Measurements from ENCODE around the gene OGDH. TPM values are rescaled to one million over a fixed set of nuclear protein-coding genes. Genes with fewer than 3 reads are reported as not detected.
A peak's percentile ranks its signal among the peaks of the same experiment; 100 is the strongest.

The OGDH gene
- total and polyA plus RNA-seq, 7 donors = 39.0 to 102 (median 74.4) TPM

DNA sequence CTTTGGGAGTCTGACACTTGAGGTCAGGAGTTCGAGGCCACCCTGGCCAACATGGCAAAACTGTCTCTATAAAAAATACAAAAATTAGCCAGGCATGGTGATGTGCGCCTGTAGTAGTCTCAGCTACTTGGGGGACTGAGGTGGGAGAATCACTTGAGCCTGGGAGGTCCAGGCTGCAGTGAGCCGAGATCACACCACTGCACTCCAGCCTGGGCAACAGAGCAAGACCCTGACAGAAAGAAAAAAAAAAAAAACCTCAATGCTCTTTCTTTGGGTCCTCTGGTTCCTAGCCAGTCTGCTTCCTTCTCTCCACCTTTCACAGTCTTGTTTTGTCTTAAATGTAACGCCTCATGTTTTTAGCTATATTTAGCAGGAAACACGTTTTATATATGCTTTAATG lies 9.4 kb downstream of the OGDH start:
- Histone ChIP-seq H3K27ac (peak overlapping the region in 2 of 4 donors; percentile 30 to 34), H3K4me3 (no peak overlapping the region), H3K36me3 (no peaks in the 10 kb centered on the region), H3K4me1 (peaks cover 0 to 32% (median 26%) of the 10 kb centered on the region in 4 donors), H3K9me3 (no peaks in the 10 kb centered on the region), H3K27me3 (no peaks in the 10 kb centered on the region)
- TF ChIP-seq POLR2AphosphoS5 (IDR thresholded peaks at IDR 0.05) = no peak
- TF ChIP-seq, protein P1, sequence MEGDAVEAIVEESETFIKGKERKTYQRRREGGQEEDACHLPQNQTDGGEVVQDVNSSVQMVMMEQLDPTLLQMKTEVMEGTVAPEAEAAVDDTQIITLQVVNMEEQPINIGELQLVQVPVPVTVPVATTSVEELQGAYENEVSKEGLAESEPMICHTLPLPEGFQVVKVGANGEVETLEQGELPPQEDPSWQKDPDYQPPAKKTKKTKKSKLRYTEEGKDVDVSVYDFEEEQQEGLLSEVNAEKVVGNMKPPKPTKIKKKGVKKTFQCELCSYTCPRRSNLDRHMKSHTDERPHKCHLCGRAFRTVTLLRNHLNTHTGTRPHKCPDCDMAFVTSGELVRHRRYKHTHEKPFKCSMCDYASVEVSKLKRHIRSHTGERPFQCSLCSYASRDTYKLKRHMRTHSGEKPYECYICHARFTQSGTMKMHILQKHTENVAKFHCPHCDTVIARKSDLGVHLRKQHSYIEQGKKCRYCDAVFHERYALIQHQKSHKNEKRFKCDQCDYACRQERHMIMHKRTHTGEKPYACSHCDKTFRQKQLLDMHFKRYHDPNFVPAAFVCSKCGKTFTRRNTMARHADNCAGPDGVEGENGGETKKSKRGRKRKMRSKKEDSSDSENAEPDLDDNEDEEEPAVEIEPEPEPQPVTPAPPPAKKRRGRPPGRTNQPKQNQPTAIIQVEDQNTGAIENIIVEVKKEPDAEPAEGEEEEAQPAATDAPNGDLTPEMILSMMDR (IDR thresholded peaks at IDR 0.05) = no peak
- no peak for TF ChIP-seq EP300 (IDR thresholded peaks at IDR 0.05)
- 86 to 89% methylated on average over 5 of the region's 5 CpGs for WGBS, 2 donors
- intact Hi-C loops (cut with DNase I) = no loop called here
- no peak for DNase-seq

DNA sequence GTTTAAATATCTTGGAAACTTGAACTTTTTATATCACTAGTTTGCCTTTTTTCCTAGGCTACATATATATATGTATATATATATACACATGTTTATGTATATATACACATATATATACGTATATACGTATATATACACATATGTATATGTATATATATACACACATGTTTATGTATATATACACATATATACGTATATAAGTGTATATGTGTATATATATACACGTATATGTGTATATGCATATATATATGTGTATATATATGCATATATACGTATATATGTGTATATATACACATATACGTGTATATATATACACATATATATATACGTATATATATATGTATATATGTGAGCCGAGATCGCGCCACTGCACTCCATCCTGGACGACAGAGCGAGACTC lies 10.1 kb downstream of the OGDH start:
- no peak for DNase-seq
- no peak overlapping the region for H3K27ac ChIP-seq
- H3K4me3 ChIP-seq = no peak overlapping the region
- no peaks in the 10 kb centered on the region for H3K9me3 ChIP-seq
- 90 to 91% methylated on average over 12 of the region's 12 CpGs for WGBS, 2 donors
- H3K27me3 ChIP-seq = no peaks in the 10 kb centered on the region
- H3K36me3 ChIP-seq = no peaks in the 10 kb centered on the region
- H3K4me1 ChIP-seq = peaks cover 0 to 39% (median 31%) of the 10 kb centered on the region in 4 donors
- intact Hi-C loops (cut with DNase I) = no loop called here
- TF ChIP-seq, protein P1 (IDR thresholded peaks at IDR 0.05) = no peak
- no peak for TF ChIP-seq POLR2AphosphoS5 (IDR thresholded peaks at IDR 0.05)
- TF ChIP-seq POLR2A (IDR thresholded peaks at IDR 0.05) = no peak
- no peak for TF ChIP-seq EP300 (IDR thresholded peaks at IDR 0.05)

DNA sequence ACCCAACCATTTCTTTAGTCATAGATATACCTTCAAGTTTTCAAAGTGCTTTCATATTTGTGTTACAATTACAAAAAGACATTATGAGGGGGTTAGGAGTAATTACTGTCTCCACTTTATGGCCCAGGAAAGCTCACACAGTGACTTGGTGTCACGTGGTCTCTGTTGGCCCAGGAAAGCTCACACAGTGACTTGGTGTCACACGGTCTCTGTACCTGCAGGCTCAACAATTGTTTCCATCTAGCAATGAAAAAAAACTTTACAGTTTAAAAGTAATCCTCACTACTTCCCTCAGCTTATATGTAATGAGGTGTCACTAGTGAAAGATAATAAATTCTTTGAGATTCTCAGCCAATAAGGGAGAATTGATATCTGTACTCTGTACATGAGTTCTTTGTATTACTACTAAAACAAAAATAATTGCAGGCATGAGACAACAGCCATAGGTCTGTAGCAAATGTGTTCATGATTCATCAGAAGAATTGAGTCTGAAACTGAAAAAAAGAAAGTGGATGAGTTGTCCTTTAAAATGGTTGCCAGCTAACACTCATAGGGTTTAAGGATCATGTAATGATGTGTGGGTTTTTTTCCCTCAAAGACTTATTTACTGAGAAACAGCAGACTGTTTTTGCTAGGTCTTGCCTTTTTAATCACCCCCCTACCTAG lies 10.9 kb downstream of the OGDH start:
- H3K4me3 ChIP-seq = no peak overlapping the region
- TF ChIP-seq POLR2AphosphoS5 (IDR thresholded peaks at IDR 0.05) = no peak
- TF ChIP-seq POLR2A (IDR thresholded peaks at IDR 0.05) = no peak
- TF ChIP-seq, protein P1 (IDR thresholded peaks at IDR 0.05) = no peak
- TF ChIP-seq EP300 (IDR thresholded peaks at IDR 0.05) = no peak
- no peaks in the 10 kb centered on the region for H3K36me3 ChIP-seq
- no peaks in the 10 kb centered on the region for H3K9me3 ChIP-seq
- WGBS, 2 donors = 19 to 43% methylated on average over 2 of the region's 2 CpGs
- peaks cover 0 to 47% (median 38%) of the 10 kb centered on the region in 4 donors for H3K4me1 ChIP-seq
- intact Hi-C loops (cut with DNase I) = no loop called here
- H3K27me3 ChIP-seq = no peaks in the 10 kb centered on the region
- no peak overlapping the region for H3K27ac ChIP-seq
- DNase-seq = no peak

DNA sequence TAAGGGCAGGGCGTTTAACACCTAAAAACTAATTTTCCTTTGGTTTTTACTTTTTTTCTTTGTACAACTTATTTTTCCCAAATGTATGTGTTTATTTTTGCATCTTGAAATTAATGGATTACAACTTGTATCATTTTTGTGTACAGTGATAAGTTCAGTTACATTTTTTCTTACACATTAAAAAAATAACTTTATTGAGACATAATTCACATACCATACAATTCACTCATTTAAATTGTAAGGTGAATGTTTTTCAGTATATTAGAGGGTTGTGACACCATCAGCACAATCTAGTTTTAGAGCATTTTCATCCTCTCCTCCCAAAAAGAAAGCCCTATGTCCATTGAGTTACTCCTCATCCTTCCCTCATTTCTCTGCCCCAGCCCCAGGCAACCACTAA lies 11.6 kb downstream of the OGDH start:
- WGBS, 2 donors = 88 to 94% methylated on average over 1 of the region's 1 CpG
- TF ChIP-seq POLR2AphosphoS5 (IDR thresholded peaks at IDR 0.05) = no peak
- TF ChIP-seq POLR2A (IDR thresholded peaks at IDR 0.05) = no peak
- TF ChIP-seq, protein P1 (IDR thresholded peaks at IDR 0.05) = no peak
- no peak for TF ChIP-seq EP300 (IDR thresholded peaks at IDR 0.05)
- DNase-seq = no peak
- H3K27ac ChIP-seq = no peak overlapping the region
- peaks cover 0 to 54% (median 45%) of the 10 kb centered on the region in 4 donors for H3K4me1 ChIP-seq
- intact Hi-C loops (cut with DNase I) = no loop called here
- no peaks in the 10 kb centered on the region for H3K9me3 ChIP-seq
- H3K4me3 ChIP-seq = no peak overlapping the region
- H3K27me3 ChIP-seq = no peaks in the 10 kb centered on the region
- no peaks in the 10 kb centered on the region for H3K36me3 ChIP-seq

DNA sequence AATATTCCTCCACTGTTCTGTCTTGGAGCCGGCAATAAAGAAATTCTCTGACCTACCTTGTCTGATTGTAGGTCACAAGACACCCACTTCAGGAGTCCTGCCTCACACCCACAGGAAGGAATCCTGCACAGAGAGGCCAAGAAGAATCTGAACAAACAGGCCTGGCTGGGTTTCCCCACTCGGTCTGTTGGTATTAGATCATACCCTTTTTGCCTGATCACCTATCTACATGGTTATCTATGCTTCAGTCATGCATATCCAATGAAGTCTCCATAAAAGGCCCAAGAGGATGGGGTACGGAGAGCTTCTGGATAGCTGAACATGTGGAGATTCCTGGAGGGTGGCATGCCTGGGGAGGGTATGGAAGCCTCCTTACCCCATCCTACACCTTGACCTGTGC lies 12.3 kb downstream of the OGDH start:
- WGBS, 2 donors = 46 to 69% methylated on average over 3 of the region's 3 CpGs
- Histone ChIP-seq H3K4me1 (peaks cover 0 to 61% (median 50%) of the 10 kb centered on the region in 4 donors), H3K9me3 (no peaks in the 10 kb centered on the region), H3K4me3 (no peak overlapping the region), H3K36me3 (no peaks in the 10 kb centered on the region), H3K27ac (no peak overlapping the region), H3K27me3 (no peaks in the 10 kb centered on the region)
- intact Hi-C loops (cut with DNase I) = no loop called here
- TF ChIP-seq POLR2AphosphoS5 (IDR thresholded peaks at IDR 0.05) (no peak), POLR2A (IDR thresholded peaks at IDR 0.05) (no peak), EP300 (IDR thresholded peaks at IDR 0.05) (no peak)
- TF ChIP-seq, protein P1 (IDR thresholded peaks at IDR 0.05) = no peak
- no peak for DNase-seq
